GM19463 (cell line): ENCODE results near the gene DOLPP1.

Source experiments
- ATAC-seq: cut with Tn5 transposase; IDR thresholded peaks from one replicate; pipeline ENCODE4 v1.9.1; 2021; ENCODE audit warnings: mild to moderate bottlenecking, moderate library complexity; ENCODE audit not compliant: unreplicated experiment

DOLPP1 gene

GRCh38 chr9:129093602-129094386 lies 12.9 kb downstream of the DOLPP1 start:
- ATAC-seq: no peak

GRCh38 chr9:129094387-129095169 lies 13.7 kb downstream of the DOLPP1 start:
- ATAC-seq: no peak

GRCh38 chr9:129095170-129095667 lies 14.3 kb downstream of the DOLPP1 start:
- no peak for ATAC-seq

DNA sequence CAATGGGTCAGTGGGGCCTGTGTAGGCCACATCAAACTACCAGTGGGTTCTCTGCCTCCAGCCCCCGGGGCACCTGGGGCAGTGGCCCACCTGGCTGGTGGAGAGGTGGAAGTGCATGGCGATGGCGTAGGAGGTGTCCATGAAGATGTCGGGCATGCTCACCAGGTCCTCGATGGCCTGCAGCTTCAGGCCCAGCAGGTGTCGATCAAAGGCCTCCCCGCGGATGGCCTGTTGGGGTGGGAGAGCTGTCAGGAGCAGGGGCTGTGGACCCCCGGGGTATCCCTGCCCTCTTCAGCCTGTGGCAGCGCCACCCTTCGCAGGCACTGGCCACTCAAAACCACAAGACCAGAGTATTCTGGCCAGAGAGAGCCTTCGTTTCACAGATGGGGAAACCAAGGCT lies 15.0 kb downstream of the DOLPP1 start:
- ATAC-seq: no peak

DNA sequence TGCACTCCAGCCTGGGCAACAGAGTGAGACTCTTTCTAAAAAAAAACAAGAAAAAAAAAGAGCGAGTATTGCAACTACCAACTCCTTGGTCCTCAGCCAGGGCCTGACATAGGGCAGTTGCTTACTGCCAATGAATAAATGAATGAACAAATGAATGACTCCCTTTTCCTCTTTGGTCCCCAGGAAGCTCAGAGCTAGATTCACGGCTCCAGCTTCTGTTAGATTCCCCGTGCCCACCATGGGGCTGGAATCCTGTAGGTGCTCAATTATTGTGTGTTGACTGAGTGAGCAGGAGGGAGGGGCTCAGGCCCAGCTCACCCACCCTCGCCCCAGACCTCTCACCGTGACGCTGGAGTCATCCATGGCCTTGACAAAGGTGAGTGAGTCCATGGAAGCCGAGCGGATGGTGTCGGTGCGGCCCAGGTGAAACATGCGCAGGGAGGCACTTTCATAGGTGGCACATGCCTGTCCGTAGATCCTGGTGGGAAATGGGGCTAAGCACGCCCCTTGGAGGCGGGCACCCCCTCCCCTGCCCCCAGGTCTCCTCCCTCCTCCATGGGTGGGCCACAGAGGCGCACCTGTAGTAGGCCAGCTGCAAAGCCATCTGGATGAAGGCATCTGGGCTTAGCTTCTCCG lies 16.9 kb downstream of the DOLPP1 start:
- no peak for ATAC-seq

GRCh38 chr9:129098328-129098727 lies 17.4 kb downstream of the DOLPP1 start:
- ATAC-seq: no peak

DNA sequence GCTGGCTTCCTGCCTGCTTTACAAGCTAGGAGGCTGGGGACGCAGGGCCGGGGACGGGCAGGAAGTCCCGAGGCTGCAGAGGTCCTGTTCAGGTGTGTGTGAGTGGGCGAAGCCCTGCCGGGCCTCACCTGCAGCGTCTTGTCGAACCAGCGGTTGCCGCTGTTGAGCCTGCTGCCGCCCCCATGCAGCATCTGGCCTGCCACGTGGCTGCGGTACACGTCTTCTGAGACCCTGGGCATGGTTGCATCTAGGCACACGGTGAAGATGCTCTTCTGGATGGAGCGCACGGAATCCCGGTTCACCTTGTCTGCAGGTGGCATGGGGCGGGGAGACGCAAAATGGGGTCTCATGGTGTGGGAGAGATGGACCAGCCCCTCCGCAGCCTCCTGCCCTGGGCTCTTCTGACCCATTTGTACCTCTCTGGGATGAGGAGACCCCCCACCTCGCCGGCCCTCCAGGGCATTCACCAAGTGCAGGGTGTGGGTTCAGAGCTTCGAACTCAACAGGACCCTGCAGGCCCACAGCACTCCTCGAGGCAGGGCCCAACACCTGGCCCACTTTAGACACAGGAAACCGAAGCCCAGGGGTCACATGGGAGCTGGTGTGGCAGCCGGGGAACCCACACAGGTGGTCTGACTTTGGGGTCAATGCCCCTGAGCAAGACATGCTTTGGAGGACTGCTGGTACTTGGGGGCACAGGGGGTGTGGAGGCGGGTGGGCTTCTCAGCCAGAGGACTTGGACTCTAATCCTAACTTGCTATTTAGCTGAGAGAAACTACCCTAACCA lies 19.7 kb downstream of the DOLPP1 start:
- ATAC-seq: no peak

- no peak for ATAC-seq
Observed at GRCh38 chr9:129101279-129101678, 20.4 kb downstream of the DOLPP1 start.

- no peak for ATAC-seq
Observed at GRCh38 chr9:129102095-129102525, 21.2 kb downstream of the DOLPP1 start.

GRCh38 chr9:129102791-129103594 lies 22.1 kb downstream of the DOLPP1 start:
- ATAC-seq: no peak

- no peak for ATAC-seq
Observed at GRCh38 chr9:129103595-129103965, 22.7 kb downstream of the DOLPP1 start.

GRCh38 chr9:129104051-129104450 lies 23.1 kb downstream of the DOLPP1 start:
- no peak for ATAC-seq

GRCh38 chr9:129105857-129106694 lies 25.2 kb downstream of the DOLPP1 start:
- no peak for ATAC-seq

DNA sequence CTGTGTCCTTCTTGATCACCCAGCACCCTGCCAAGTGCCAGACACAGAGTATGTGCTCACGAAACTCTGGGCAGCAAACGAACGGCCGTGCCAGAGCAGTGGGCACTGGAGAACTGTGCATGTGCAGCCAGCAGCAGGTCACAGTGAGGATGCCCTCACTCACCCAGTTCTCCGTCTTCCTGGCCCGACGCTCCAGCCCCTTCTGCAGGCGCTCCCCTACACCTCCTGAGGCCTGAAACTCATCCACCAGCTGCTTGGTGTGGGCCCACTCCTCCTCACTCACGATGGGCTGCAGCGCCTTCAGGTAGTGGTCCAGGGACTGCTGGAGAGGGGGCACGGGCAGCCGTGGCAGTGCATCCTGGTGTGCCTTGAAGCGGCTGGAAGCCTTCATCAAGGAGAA lies 26.7 kb downstream of the DOLPP1 start:
- ATAC-seq: no peak

DNA sequence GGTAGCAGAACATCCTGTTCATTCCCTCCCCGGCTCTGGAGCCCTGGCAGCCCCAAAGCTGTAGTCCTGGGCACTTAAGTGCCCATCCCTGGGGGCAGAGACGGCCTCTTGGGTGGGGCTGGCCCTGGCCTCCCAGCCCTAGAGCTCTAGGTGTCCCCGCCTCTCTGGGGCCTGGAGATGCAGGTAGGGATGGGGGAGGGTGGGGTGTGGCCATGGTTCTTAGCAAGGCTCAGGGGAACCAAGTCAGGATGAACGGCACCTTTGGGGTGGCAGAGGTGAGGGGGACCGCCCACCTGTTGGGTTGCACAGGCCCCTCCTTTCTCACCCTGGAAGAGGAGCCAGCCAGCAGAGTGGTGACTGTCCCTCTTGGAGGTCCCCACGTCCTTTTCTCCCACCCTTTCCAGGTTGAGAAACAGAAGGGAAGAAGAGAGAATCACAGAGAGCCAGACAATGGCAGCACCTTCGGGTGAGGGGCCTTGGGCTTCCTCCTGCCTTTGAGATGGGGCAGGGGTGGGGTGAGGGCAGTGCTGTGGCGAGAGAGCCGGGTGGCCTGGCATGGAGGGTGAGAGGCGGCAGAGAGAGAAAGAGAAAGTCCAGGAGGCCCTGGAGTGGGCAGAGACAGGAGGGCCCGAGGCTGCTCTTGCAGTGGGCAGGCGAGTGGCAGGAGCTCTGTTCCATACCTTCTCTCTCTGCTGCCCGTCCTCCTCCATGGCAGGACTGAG lies 27.3 kb downstream of the DOLPP1 start:
- no peak for ATAC-seq

DNA sequence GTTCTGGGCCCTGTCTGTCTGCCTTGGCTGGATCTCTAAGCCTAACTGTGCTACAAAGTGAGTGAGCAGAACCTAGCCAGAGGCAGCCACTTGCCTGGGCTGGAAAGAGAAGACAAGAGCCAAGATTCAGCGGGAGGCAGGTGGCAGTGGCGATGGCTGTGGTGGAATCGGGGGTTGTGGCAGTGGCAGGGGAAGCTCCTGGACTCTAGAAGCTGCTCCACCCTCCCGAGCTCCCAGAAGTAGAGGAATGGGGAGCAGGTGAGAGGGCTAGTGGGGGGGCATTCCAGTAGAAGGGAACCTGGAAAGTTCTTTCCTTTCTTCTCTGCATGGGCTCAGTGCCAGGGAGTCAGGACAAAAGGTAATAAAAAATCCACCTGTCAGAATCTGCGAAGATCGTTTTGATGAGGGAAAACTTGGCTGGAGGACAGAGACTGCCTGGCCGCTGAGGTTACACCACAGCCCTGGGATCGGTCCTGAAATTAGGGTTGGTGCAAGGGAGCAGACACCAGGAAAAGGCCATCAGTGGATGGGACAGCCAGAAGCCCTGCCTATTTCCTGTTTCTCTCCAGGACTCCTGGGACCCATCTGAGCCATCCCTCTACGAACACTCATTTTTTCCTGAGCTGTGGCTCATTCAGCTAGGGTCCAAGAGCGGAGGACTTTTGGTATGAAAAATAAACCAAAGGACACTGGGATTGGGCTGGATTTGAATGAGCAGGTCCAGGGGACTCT lies 28.1 kb downstream of the DOLPP1 start:
- no peak for ATAC-seq

- ATAC-seq: no peak
Observed at GRCh38 chr9:129109537-129109903, 28.6 kb downstream of the DOLPP1 start.
